ENCODE measurements around the gene ZNF496.
"Not testable (repeated sequence)": the region's sequence is repeated elsewhere in the genome, so short reads cannot be mapped to it uniquely, and the experiment has no call there.

ZNF496 gene

DNA sequence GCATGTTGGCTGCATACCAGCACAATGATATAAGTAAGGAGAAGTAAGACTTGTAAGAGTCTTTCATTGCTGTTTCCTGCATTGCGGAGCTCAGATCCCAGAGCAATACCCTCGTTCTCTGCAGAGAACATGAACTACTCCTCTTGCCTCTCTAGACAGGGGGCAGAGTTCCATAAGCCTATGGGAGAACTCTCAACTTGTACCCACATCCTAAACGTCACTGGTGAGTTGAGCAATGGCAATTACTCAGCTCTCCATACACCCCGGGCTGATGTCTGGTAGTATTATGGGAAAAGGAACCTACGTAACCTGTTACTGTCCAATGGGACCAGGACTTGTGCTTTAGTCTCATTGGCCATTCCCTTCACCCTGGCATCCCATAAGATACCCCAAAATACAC, 27.3 kb upstream of the ZNF496 start:
- peak; percentile 5 to 71 for DNase-seq

DNA sequence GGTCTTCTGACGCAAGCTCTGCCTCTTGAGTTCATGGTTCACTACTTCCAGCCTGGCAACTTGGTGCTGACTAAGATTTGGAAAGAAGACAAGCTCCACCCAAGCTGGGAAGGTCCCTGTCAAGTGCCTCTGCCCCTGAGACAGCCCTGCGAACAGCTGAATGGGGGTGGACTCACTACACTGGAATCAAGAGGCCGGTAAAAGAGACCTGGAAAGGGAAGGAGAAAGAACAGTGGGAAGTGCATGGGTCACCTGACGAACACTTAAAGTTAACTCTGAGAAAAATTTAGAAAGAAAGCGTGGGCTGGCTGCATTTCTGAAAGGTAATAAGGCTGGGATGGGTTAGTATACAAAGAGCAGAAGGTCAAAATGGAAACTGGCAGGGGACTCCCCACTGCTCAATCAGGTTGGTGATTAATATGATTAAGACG, 26.1 kb upstream of the ZNF496 start:
- DNase-seq, result peak in 1 of 2 donors; percentile 29

DNA sequence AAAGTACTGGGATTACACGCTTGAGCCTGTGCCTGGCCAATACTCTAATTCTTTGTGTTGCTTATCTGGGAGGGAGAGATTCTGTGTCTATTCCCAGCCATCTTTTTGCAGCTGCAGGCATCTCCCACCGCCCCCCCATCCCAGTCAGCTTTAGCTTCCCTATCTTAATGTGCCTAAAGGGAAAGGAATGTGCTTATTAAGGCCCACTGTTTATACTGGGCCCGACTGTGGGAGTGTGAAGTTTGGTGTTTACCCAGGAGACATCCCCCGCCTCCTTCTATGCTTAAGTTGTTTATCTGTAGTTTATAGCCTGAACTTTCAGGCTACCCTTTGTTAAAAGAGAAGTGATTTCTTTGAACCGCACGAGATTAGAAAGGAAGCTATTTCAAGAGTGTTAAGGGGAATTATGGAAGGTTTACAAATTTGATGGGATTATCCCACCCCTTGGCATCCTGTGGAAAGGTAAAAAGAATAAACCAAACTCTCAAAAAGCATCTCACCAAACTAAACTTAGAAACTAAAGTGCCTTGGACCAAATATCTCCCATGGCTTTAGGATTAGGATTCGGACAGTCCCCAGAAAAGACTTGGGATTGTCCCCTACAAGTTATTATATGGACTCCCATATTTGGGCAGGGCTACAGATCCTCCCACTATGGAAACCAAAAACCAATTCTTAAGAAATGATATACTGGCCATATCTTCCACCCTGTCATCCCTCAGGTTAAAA, 25.5 kb upstream of the ZNF496 start:
- DNase-seq, result no peak

DNA sequence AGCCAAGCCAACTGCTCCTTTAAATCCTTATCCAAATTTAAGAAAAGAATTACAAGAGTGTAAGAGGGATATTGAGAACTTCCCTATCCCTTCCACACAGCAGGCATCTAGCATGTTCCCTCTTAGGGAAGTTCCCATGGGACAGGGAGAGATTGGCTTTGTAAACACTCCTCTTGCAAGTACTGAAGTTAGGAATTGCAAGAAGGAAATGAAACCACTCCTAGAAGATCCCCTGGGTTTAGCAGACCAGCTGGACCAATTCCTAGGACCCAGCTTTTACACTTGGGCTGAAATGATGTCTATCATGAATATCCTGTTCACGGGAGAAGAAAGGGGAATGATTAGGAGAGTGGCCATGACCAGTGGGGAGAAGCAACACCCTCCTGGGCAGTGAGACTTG, 23.5 kb upstream of the ZNF496 start:
- not testable (repeated sequence) for DNase-seq

DNA sequence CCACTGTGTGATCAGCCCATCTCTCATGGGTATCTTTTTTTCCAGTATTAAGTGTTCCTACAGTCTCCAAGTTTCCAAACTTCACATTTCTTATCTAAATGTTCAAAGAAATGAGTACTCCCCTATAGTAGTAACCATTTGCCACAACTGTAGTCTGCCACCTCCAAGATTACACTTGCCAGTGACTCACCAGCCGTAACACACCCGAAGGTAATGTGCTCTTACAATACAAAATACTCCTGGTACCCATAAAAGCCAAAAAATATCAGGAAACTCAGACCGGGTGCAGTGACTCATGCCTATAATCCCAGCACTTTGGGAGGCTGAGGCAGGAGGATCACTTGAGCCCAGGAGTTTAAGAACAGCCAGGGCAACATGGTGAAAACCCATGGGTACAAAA, 20.5 kb upstream of the ZNF496 start:
- DNase-seq, result no peak

DNA sequence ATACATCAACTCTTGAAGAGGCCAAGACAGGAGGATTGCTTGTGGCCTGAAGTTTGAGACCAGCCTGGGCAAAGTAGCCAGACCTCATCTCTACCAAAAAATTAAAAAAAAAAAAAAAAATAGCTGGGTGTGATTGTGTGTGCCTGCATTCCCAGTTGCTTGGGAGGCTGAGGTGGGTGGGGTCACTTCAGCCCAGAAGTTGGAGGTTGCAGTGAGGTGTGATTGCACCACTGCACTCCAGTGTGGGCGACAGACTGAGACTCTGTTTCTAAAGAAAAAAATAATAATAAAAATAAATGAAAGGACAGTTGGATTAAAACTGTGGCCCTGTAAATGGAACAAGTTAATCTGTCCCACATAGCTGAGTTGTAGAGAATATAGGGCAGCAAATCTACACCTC, 18.9 kb upstream of the ZNF496 start:
- no peak for DNase-seq

DNA sequence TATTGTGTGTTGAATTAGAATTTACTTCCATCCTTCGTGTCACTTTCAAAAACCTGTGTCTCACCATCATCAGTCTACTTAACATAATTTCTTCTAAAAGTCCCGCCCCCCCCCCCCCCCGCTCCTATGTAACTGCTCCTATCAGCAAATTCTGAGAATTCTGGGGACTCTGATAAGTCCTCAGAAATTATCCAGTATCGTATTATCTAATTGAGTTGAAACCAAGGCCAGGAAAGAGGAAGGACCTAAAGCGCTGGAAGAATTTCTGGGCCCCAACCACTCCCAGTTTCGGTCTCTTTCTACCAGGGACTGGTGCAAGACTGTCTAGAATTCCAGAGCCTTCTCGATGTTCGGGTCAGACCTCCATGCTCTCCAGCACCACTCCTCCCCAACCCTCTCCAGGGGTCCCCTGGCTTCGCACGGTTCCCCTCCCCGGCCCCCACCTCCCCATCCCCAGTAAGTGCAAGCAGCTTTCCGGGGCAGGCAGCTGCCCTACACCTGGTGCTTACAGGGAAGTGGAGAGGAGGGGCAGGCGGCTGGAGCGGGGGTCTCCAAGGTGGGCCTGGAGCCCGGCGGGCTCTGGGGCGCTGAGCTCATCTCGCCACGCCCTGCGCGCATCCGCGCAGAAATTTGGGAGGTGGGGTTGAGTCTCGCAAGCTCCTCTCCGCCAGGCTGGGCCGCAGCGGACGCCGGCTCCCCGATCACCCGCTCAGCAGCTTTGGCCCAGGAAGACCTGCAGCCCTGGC, 16.0 kb upstream of the ZNF496 start:
- DNase-seq, result no peak

DNA sequence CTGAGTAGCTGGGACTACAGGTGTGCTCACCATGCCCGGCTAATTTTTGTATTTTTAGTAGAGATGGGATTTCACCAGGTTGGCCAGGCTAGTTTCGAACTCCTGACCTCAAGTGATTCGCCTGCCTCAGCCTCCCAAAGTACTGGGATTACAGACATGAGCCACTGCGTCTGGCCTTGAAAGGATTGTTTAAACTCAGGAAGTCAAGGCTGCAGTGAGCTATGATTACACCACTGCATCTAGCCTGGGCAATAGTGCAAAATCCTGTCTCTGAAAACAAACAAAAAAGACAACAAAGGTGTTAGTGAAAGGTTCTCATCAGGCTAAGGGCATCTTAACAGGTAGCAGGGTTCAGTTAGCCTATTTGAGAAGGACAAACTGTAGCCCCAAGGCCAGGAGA, 14.2 kb upstream of the ZNF496 start:
- DNase-seq, result no peak

DNA sequence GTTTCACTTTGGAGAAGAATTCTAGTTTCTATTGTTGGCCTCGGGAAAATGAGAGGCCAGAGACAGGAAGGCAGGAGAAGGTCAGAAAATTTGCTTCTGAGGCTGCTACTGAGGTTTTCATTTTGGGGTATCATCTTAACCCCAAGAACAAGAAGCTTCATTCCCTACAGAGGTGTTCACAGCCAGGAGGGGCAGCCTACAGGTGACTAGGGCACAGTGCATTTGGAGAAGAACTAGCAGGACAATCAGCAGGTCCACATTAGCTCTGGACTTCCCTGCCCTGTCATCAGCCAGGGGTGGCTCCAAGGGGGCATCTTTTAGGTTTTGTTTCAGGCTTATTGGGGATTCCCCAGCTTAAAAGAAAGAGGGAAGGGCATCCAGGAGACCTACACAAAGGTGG, 12.1 kb upstream of the ZNF496 start:
- no peak for DNase-seq

DNA sequence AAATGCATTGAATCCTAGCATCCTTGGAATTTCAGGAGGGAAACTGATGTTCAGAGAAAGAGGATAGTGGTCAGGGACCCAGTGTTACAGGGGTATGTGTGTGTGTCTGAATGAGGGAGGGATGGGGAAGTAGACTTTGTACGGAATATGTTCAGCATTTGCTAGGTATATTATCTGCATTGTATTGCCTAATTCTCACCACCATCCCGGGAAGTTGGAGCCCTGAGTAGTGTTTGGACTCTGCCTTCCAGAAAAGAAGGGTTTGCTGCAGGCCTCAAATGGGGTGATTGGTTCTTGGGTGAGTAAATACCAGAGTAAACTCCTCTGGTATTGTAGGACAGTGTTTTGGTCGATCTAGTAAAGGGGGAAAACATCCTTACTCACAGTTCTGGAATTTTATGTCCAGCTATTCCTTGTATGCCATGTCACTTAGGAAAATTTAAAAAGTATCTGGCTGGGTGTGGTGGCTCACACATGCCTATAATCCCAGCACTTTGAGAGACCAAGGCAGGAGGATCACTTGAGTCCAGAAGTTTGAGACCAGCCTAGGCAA, 7.1 kb upstream of the ZNF496 start:
- no peak for DNase-seq

DNA sequence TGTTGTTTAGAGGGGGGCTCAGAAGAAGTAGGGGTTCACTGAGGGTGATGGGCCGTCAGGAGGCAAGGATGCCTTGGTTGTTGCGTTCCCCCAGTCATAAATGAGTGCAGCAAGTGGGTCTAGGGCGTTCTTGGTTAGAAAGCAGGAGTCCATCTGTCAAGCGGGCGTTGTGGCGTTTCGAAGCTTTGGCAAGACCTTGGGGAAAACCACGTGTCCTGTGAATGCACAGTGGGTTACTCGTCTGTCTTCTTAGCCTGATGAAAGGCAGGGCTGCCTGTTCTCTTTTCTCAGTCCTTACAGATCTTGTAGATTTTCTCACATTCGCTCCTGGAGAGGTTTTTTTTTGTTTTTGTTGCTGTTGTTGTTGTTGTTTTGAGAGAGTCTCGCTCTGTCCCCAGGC, 6.3 kb upstream of the ZNF496 start:
- DNase-seq, result no peak

DNA sequence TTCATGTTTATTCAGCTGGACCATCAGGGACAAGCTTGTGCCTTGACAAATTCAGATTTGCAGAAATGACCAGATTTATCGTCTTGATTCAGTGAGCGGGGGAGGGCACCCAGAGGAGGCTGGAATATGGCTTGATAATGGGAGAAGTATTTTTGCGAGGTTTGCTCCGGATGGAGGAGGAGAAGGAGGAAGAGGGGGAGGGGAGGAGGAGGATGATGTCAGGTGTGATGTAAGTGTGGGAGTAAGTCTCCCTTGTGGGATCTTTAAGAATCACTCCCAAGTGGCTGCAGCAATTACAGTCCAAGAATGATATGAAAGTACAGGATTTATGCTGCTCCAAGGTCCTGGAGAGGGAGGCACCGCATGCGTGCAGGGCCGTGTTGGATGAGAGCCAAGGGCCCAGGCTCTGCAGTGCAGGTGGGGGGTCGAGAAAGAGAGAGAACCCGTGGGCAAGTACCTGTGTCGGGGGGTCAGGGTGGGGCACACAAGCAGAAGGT, 5.6 kb upstream of the ZNF496 start:
- no peak for DNase-seq

DNA sequence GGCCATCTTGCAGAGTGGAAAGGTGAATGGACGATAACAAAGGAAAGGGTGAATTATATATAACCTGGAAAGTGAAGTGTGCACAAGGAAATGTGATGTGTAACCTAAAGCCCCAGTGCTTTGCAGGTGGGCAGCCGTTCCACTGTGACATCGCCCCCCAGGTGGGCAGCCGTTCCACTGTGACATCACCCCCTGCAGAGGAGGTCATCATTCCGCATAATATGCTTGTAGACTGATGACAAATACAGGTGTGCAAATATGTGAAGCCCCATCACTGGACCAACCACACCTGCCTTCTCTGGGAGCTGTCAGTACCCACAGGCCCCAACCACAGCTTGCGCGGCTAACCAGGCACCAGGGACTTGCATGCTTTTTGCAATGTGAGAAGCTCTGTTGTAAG, 4.7 kb upstream of the ZNF496 start:
- no peak for DNase-seq

DNA sequence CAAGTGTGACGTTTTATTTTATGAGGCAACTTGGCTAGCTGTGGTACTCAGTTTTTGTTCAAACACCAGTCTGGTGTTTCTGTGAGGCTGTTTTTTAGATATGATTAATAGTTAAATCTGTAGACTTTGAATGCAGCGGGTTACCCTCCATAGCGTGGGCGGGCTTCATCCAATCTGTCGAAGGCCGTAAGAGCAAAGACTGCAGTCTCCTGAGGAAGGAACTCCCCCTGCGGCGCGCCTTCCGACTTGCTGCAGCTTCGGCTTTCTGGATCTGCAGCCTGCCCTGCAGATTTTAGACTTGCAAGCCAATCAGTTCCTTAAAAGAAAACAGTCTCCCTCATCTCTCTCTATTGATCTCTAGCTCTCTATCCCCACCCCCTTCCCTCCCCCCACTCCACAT, 4.2 kb upstream of the ZNF496 start:
- DNase-seq, result no peak

DNA sequence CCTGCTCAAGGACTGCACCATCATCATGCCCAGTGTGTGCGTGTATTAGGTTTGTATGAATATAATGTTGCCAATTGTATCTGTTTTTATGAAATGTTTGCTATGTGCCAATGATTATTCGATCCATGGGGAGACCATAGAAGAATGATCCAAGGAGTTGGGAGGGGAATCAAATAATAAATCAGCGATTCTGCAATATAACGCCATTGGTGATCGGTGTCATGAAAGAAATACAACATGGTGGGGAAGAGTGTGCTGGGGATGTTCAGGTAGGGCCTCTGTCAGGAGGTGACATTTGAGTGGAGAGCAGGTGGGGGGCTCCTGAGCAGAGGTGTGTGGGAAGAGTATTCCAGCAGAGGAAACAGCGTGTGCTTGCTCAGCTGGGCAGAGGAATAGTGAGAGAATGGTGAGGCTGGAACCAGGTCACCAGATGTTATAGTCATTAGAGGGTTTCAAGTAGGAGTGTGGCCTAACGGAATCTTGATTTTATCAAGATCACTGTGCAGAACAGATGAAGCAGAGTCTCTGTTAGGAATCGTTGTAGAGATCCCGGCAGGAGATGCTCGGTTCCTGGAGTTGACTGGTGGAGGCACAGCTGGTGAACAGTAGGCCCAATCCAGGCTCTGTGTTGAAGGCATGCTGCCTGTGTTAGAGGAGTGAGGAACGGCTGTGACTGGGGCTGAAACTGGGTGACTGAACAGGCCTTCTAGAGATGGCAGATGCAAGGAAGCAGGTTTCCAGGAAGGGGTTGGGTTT, 2.9 kb upstream of the ZNF496 start:
- DNase-seq, result no peak

DNA sequence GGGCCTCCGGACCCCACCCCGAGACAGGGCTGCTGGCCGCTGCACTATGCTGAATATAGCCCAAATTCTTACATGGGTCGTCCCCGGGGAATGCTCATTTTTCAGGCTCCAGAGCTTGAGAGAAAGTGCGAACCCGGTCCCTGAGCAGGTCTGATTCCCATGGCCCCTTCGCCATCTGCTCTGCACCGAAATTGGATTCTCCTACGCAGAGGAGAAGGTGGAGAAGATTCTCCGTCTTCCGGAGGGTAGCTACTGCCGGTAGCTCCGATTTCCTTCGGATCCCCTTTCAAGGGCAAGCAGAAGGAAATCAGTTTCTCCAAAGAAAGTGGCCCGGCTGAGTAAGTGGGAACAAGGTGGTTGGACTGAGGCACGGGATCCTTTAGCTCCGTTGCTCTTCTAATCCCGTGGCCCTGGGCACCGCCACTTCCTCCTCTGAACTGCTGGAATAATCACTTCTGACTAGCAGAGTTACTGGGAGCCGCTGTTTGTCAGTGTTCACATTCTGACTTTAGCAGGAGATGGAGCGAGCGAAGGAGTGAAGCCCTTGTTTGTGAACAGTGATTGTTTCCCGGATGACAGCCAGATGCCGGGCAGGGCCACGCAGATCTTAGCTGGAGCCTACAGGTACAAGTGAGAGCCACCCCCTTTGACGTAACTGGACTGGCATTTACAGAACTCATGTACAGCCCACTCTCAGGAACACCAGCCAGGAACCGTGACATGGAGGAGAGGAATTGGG, 1.1 kb upstream of the ZNF496 start:
- no peak for DNase-seq

DNA sequence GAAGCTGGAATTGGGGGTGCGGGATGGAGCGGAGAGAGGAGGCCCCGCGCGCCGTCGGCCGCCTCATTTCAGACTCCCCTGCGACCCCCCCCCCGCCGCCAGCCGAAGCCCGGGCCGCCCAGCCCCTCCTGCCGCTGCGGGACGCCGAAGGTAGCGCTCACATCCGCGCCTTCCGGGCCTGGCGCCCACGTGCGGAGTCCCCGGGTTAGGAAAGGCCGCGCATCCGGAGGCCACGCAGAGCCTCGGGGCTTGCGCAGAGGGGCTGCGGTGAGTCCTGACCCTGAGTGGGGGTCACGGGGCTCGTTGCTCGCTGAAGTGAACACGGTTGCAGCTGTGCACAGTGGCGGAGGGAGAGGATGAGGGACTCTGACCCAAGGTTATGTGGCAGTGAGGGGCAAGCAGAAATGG, 552 bp upstream of the ZNF496 start:
- DNase-seq, result peak; percentile 32 to 43

DNA sequence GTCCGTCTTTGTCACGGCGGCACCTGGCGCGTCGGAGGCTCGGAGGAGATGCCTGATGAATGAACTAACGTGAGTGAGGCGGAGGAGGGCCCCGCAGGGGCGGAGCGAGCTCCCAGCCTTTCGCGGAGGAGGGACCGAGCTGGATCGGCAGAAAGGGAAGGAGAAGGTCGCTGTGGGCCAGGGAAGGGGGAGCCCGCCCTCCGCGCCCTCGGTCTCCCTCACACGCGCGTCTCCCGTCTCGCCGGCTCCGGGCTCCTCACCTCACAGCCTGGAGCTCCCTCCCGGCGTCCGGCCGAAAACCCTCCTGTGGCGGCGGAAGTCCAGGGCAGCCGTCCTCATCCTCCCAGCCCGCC, 519 bp downstream of the ZNF496 start:
- peak; percentile 56 to 66 for DNase-seq

DNA sequence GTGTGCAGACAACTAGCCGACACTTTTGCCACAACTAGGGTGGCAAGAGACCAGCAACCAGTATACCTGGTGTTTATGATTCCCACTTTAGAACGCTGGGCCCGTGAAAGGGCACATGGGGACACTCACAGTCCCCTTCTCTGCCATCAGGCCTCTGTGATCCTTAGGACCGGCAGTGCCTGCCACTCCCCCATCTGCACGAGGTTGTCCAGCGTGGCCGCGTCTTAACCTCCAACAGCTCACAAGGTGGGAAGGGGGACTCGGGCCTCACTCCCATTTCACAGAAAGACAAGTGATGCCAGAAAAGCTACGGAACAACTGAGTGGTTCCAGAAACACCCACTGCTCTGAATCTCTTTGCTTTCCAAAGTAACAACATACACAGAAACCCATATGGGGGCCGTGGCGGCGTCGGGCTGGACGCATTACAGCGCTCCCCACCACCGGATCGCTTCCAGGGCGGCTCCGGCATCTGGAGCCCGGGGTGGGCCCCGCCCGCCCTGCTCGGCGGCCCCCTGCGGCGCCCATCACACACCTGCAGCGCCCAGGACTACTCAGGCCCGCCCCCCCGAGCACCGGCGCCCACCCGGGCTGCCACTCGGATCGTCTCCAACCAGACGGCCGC, 1.0 kb downstream of the ZNF496 start:
- no peak for DNase-seq

DNA sequence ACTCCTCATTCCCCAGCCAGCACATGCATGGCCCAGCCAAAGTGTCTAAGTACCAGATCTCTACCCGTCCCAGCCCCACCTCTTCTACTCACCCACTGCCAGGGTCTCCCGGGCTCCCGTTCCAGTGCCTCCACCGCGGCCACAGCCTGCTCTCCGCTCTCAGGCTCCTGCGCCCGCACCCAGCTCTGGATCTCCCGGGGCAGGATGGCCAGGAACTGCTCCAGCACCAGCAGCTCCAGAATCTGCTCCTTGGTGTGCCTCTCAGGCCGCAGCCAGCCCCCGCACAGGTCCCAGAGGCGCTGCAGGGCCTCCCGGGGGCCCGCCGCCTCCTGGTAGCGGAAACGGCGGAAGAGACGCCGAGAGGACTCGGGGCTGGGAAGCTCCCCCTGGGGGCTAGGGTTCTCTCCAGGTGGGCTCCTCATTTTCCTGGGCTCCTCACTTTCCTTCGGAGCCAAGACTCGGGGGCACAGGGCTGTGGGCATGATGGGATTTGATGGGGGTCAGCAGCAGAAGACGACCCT, 2.5 kb downstream of the ZNF496 start:
- DNase-seq, result no peak

DNA sequence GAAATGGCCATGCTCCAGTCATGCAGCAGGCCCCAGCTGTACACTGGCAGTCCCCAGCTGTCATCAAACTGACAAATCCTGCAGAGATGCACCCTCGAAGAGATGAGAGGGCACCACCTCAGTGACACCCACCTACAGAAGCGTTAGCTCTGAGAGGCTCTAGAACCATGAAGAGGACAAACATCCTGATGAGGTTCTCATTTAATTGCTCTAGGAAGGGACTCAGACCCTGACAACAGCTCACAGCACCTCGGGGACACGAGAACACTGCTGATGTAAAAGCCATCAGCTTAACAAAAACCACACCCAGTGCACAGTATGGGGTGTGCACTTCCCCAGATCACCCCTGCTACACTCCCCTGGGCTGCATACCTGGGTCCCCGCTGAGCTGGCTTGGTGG, 3.4 kb downstream of the ZNF496 start:
- no peak for DNase-seq

Measured in CD4-positive, alpha-beta T cell treated with Interleukin-4 for 1 hour (primary cell).